Gastrocnemius medialis (tissue), 4 donors: ENCODE results near the gene TCOF1.

ENCODE experiments used
- POLR2A ChIP-seq, 2 donors: fragments of 450-650 bp; IDR thresholded peaks; one replicate each; pipeline ENCODE4 v1.6.1; 2017; ENCODE audit warnings: antibody characterized with exemption in 2 of 2, mild to moderate bottlenecking in 2 of 2, moderate library complexity in 2 of 2
- TF ChIP-seq, protein P1 (sequence below), 5 experiments: fragments of 450-650 bp in 3 of 5; fragments of 200-600 bp in 2 of 5; sonication (generic) in 2 of 5; IDR thresholded peaks in 4 of 5; conservative IDR thresholded peaks in 1 of 5; 1 replicate in 4 of 5; 2 replicates in 1 of 5; pipeline ENCODE4 v1.5.1; 2016 to 2019; ENCODE audit warnings: antibody characterized with exemption in 5 of 5, mild to moderate bottlenecking in 3 of 5, moderate library complexity in 3 of 5

DNA sequence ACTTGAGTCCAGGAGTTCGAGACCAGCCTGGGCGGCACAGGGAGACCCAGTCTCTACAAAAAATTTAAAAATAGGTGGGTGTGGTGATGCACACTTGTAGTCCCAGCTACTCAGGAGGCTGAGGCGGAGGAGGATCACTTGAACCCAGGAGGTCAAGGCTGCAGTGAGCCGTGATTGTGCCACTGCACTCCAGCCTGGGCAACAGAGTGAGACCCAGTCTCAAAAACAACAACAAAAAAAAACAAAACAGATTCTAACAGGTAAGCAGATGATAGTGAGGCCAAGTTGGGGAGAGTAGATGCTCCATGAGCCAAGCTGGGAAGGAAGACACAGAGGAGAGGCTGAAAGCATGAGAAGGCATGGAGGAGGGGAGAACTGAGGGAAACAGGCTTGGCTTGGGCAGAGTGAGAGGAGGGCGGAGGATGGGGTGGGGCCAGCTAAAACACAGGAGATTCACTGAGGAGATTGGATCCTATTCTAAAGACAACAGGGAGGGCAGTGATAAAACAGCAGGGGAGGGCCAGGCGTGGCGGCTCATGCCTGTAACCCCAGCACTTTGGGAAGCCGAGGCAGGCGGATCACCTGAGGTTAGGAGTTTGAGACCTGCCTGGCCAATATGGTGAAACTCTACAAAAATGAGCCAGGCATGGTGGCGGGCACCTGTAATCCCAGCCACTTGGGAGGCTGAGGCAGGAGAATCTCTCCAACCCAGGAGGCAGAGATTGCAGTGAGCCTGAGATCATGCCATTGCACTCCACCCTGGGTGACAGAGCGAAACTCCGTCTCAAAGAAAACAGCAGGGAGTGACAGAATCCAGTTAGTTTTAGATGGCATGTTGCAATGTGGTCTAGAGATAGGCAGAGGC, 83.7 kb downstream of the TCOF1 start:
- no peak for TF ChIP-seq POLR2A (IDR thresholded peaks at IDR 0.05)
- TF ChIP-seq, protein P1, sequence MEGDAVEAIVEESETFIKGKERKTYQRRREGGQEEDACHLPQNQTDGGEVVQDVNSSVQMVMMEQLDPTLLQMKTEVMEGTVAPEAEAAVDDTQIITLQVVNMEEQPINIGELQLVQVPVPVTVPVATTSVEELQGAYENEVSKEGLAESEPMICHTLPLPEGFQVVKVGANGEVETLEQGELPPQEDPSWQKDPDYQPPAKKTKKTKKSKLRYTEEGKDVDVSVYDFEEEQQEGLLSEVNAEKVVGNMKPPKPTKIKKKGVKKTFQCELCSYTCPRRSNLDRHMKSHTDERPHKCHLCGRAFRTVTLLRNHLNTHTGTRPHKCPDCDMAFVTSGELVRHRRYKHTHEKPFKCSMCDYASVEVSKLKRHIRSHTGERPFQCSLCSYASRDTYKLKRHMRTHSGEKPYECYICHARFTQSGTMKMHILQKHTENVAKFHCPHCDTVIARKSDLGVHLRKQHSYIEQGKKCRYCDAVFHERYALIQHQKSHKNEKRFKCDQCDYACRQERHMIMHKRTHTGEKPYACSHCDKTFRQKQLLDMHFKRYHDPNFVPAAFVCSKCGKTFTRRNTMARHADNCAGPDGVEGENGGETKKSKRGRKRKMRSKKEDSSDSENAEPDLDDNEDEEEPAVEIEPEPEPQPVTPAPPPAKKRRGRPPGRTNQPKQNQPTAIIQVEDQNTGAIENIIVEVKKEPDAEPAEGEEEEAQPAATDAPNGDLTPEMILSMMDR (IDR thresholded peaks at IDR 0.05 in 4 of 5, conservative IDR thresholded peaks at IDR 0.05 in 1 of 5) = no peak
